Thyroid gland (tissue), 4 donors: ENCODE results near the gene CPSF3.

Experiments used
- CTCF ChIP-seq, 6 experiments: fragments of 200-600 bp in 3 of 6; fragments of 450-650 bp in 3 of 6; sonication (generic) in 3 of 6; IDR thresholded peaks; one replicate each; pipeline ENCODE4 v1.5.1; 2016 to 2019; ENCODE audit warnings: antibody characterized with exemption in 6 of 6, mild to moderate bottlenecking in 2 of 6, inconsistent platforms in 1 of 6, moderate library complexity in 1 of 6
- POLR2A ChIP-seq, 2 donors: fragments of 450-650 bp; IDR thresholded peaks; one replicate each; pipeline ENCODE4 v1.6.1; 2017; ENCODE audit warnings: antibody characterized with exemption in 2 of 2, mild to moderate bottlenecking in 2 of 2, moderate library complexity in 1 of 2

GRCh38 chr2:9484533-9484932 lies 61.1 kb downstream of the CPSF3 start:
- TF ChIP-seq CTCF (IDR thresholded peaks at IDR 0.05) (no peak), POLR2A (IDR thresholded peaks at IDR 0.05) (no peak)
